HepG2 (cell line): Measurements from ENCODE around the gene TOR1B. TPM values are rescaled to one million over a fixed set of nuclear protein-coding genes. Genes with fewer than 3 reads are reported as not detected.

Experiments
- ARNT2 ChIP-seq: sonication (generic); formaldehyde crosslinking; IDR thresholded peaks from 2 replicates; pipeline ENCODE4 v1.8.0; 2022; ENCODE audit warnings: mild to moderate bottlenecking, low read depth, missing genetic modification reagents, moderate library complexity
- ETS1 ChIP-seq: sonication (generic); formaldehyde crosslinking; IDR thresholded peaks from 2 replicates; pipeline ENCODE4 v1.4.0; 2020; ENCODE audit warnings: missing genetic modification reagents
- GATAD1 ChIP-seq: IDR thresholded peaks from 2 replicates; pipeline ENCODE4 v1.6.1; 2016; ENCODE audit warnings: missing genetic modification reagents, missing compliant biosample characterization
- GMEB1 ChIP-seq: sonication (generic); formaldehyde crosslinking; IDR thresholded peaks from 2 replicates; pipeline ENCODE4 v1.5.1; 2020; ENCODE audit warnings: missing genetic modification reagents, mild to moderate bottlenecking, borderline replicate concordance
- HBP1 ChIP-seq: IDR thresholded peaks from 2 replicates; pipeline ENCODE4 v1.6.1; 2016; ENCODE audit warnings: low read depth, control low read depth
- HDAC1 ChIP-seq: sonication (generic); formaldehyde crosslinking; IDR thresholded peaks from 2 replicates; pipeline ENCODE4 v1.5.1; 2020; ENCODE audit warnings: mild to moderate bottlenecking, missing genetic modification reagents
- IKZF4 ChIP-seq: sonication (generic); formaldehyde crosslinking; IDR thresholded peaks from 2 replicates; pipeline ENCODE4 v1.5.1; 2020; ENCODE audit warnings: borderline replicate concordance, mild to moderate bottlenecking, low read depth, missing genetic modification reagents; ENCODE audit errors: not compliant biosample characterization
- KAT8 ChIP-seq: IDR thresholded peaks from 2 replicates; pipeline ENCODE4 v1.6.1; 2016; ENCODE audit warnings: missing genetic modification reagents, missing compliant biosample characterization
- KDM2A ChIP-seq: sonication (generic); formaldehyde crosslinking; IDR thresholded peaks from 2 replicates; pipeline ENCODE4 v1.4.0; 2020; ENCODE audit warnings: low read depth, missing genetic modification reagents, borderline replicate concordance
- MNT ChIP-seq: fragments of 450-650 bp; IDR thresholded peaks from 2 replicates; pipeline ENCODE4 v1.6.1; 2016
- PATZ1 ChIP-seq: sonication (generic); formaldehyde crosslinking; IDR thresholded peaks from 2 replicates; pipeline ENCODE4 v1.4.0; 2020; ENCODE audit warnings: missing genetic modification reagents
- RARA ChIP-seq: IDR thresholded peaks from 2 replicates; pipeline ENCODE4 v1.6.1; 2016; ENCODE audit warnings: missing genetic modification reagents, missing compliant biosample characterization
- SAP130 ChIP-seq: IDR thresholded peaks from 2 replicates; pipeline ENCODE4 v1.6.1; 2016; ENCODE audit warnings: low read depth
- SIN3B ChIP-seq: fragments of 150-350 bp; IDR thresholded peaks from 2 replicates; pipeline ENCODE4 v1.6.1; 2014; ENCODE audit warnings: low read length
- SP5 ChIP-seq: IDR thresholded peaks from 2 replicates; pipeline ENCODE4 v1.6.1; 2016; ENCODE audit warnings: low read depth, borderline replicate concordance
- TARDBP ChIP-seq: sonication (generic); formaldehyde crosslinking; IDR thresholded peaks from 2 replicates; pipeline ENCODE4 v1.8.0; 2022; ENCODE audit warnings: mild to moderate bottlenecking, missing genetic modification reagents
- ZGPAT ChIP-seq: IDR thresholded peaks from 2 replicates; pipeline ENCODE4 v1.6.1; 2016; ENCODE audit warnings: mild to moderate bottlenecking
- ZNF616 ChIP-seq: sonication (generic); formaldehyde crosslinking; IDR thresholded peaks from 2 replicates; pipeline ENCODE4 v1.5.0; 2020; ENCODE audit warnings: low read depth, mild to moderate bottlenecking, missing genetic modification reagents
- ZNF782 ChIP-seq: sonication (generic); formaldehyde crosslinking; IDR thresholded peaks from 2 replicates; pipeline ENCODE4 v1.4.0; 2020; ENCODE audit warnings: missing genetic modification reagents, mild to moderate bottlenecking, borderline replicate concordance
- polyA plus RNA-seq, 8 experiments: library from polyadenylated mRNA; depleted of rRNA in 3 of 8; stranded (reverse) in 7 of 8; unstranded in 1 of 8; fragments of >200 nt; fragmentation: Illumina TruSeq in 4 of 8; extraction: Trizol in 4 of 8; gene quantifications; 2 replicates each; pipeline versions ENCODE4 v1.2.1 to v1.2.3, GENCODE V29; 2011 to 2016; ENCODE audit warnings: low read depth in 4 of 8, missing spikeins in 1 of 8, mixed read lengths in 1 of 8; ENCODE audit not compliant: insufficient read depth in 1 of 8
- total RNA-seq, 5 experiments: library from RNA; depleted of rRNA; stranded (reverse); fragments of >200 nt; fragmentation: Illumina TruSeq; extraction: Trizol; gene quantifications; 2 replicates each; pipeline ENCODE4 v1.2.3, GENCODE V29; 2016; ENCODE audit warnings: low read depth in 1 of 5

TOR1B gene
- total and polyA plus RNA-seq, 2 of the 13 experiments (the other 11 are each of a cell fraction or from before 2014, with no cell fraction given) = 18.1 to 21.3 TPM

GRCh38 chr9:129835128-129835859, 32.3 kb downstream of the TOR1B start, which contains the start of the genes C9orf78 and USP20 (continued):
- TF ChIP-seq HBP1 (CRISPR knock-in tag) (peak; percentile 68; the same call in 1 of the 2 replicates), SAP130 (CRISPR knock-in tag) (peak; percentile 98), ETS1 (CRISPR knock-in tag) (0 out of 2 replicates have a peak, but pooled peaks have one; percentile 24), HDAC1 (CRISPR knock-in tag) (peak; percentile 93), SP5 (CRISPR knock-in tag) (peak; percentile 46; the same call in 1 of the 2 replicates), KAT8 (peak; percentile 94), KDM2A (CRISPR knock-in tag) (peak; percentile 71; the same call in 1 of the 2 replicates), ZGPAT (CRISPR knock-in tag) (peak; percentile 76), PATZ1 (CRISPR knock-in tag) (peak; percentile 58; the same call in 1 of the 2 replicates), TARDBP (CRISPR knock-in tag) (peak; percentile 81), ARNT2 (peak; percentile 67; the same call in 1 of the 2 replicates), GATAD1 (peak; percentile 95), MNT (peak; percentile 64), GMEB1 (CRISPR knock-in tag) (peak; percentile 94), RARA (0 out of 2 replicates have a peak, but pooled peaks have one; percentile 5), ZNF782 (no peak), SIN3B (peak; percentile 87), ZNF616 (0 out of 2 replicates have a peak, but pooled peaks have one; percentile 45), IKZF4 (CRISPR knock-in tag) (peak; percentile 41)
